ENCODE results near the gene MUC4.
"Not testable (repeated sequence)": the region's sequence is repeated elsewhere in the genome, so short reads cannot be mapped to it uniquely, and the experiment has no call there.

The MUC4 gene

GRCh38 chr3:195784031-195784430 lies 27.7 kb downstream of the MUC4 start:
- not testable (repeated sequence) for DNase-seq (ENCODE audit: low read depth)

- not testable (repeated sequence) for DNase-seq (ENCODE audit: low read depth)
Observed at GRCh38 chr3:195781236-195781635, 30.5 kb downstream of the MUC4 start.

GRCh38 chr3:195777975-195778374 lies 33.8 kb downstream of the MUC4 start:
- no peak for DNase-seq (ENCODE audit: low read depth)

GRCh38 chr3:195774917-195775316 lies 36.8 kb downstream of the MUC4 start:
- DNase-seq (ENCODE audit: low read depth) = no peak

GRCh38 chr3:195773956-195774537 lies 37.7 kb downstream of the MUC4 start:
- no peak for DNase-seq (ENCODE audit: low read depth)

- no peak for DNase-seq (ENCODE audit: low read depth)
Observed at GRCh38 chr3:195771646-195772300, 40.0 kb downstream of the MUC4 start.

- not testable (repeated sequence) for DNase-seq (ENCODE audit: low read depth)
Observed at GRCh38 chr3:195770841-195771645, 40.7 kb downstream of the MUC4 start.

- DNase-seq (ENCODE audit: low read depth) = no peak
Observed at GRCh38 chr3:195770081-195770840, 41.5 kb downstream of the MUC4 start.

- DNase-seq (ENCODE audit: low read depth) = no peak
Observed at GRCh38 chr3:195769551-195769950, 42.2 kb downstream of the MUC4 start.

GRCh38 chr3:195768831-195769303 lies 42.9 kb downstream of the MUC4 start:
- DNase-seq (ENCODE audit: low read depth) = no peak

- DNase-seq (ENCODE audit: low read depth) = no peak
Observed at GRCh38 chr3:195768414-195768813, 43.3 kb downstream of the MUC4 start.

- no peak for DNase-seq (ENCODE audit: low read depth)
Observed at GRCh38 chr3:195767792-195768191, 43.9 kb downstream of the MUC4 start.

- DNase-seq (ENCODE audit: low read depth) = no peak
Observed at GRCh38 chr3:195766671-195767070, 45.1 kb downstream of the MUC4 start.

- no peak for DNase-seq (ENCODE audit: low read depth)
Observed at GRCh38 chr3:195764961-195765706, 46.6 kb downstream of the MUC4 start.

GRCh38 chr3:195763843-195764825 lies 47.6 kb downstream of the MUC4 start:
- no peak for DNase-seq (ENCODE audit: low read depth)

- no peak for DNase-seq (ENCODE audit: low read depth)
Observed at GRCh38 chr3:195763076-195763830, 48.5 kb downstream of the MUC4 start.

- DNase-seq (ENCODE audit: low read depth) = no peak
Observed at GRCh38 chr3:195762611-195763010, 49.1 kb downstream of the MUC4 start.

- no peak for DNase-seq (ENCODE audit: low read depth)
Observed at GRCh38 chr3:195762249-195762585, 49.5 kb downstream of the MUC4 start.

- no peak for DNase-seq (ENCODE audit: low read depth)
Observed at GRCh38 chr3:195761567-195762248, 50.0 kb downstream of the MUC4 start.
